GM19240 (cell line): Measurements from ENCODE around the gene TNS3.

ENCODE experiments used
- DNase-seq: peaks from one replicate; pipeline ENCODE4 v3.0.0; 2011; ENCODE audit warnings: low spot score; ENCODE audit not compliant: insufficient read length

The TNS3 gene

GRCh38 chr7:47430422-47430821 is 151.5 kb downstream of the TNS3 start:
- no peak for DNase-seq

GRCh38 chr7:47428768-47429472 is 153.0 kb downstream of the TNS3 start:
- no peak for DNase-seq

- no peak for DNase-seq
Observed at GRCh38 chr7:47428052-47428767, 153.7 kb downstream of the TNS3 start.

- no peak for DNase-seq
Observed at GRCh38 chr7:47427051-47427643, 154.8 kb downstream of the TNS3 start.

- DNase-seq = no peak
Observed at GRCh38 chr7:47424523-47424922, 157.4 kb downstream of the TNS3 start.

- no peak for DNase-seq
Observed at GRCh38 chr7:47423196-47423595, 158.7 kb downstream of the TNS3 start.

- DNase-seq = no peak
Observed at GRCh38 chr7:47422611-47423010, 159.3 kb downstream of the TNS3 start.

GRCh38 chr7:47421456-47421855 is 160.5 kb downstream of the TNS3 start:
- DNase-seq = no peak

- no peak for DNase-seq
Observed at GRCh38 chr7:47420122-47420780, 161.7 kb downstream of the TNS3 start.

- DNase-seq = no peak
Observed at GRCh38 chr7:47419471-47419870, 162.4 kb downstream of the TNS3 start.

- DNase-seq = no peak
Observed at GRCh38 chr7:47418601-47419309, 163.2 kb downstream of the TNS3 start.

- DNase-seq = no peak
Observed at GRCh38 chr7:47416492-47417480, 165.1 kb downstream of the TNS3 start.

- no peak for DNase-seq
Observed at GRCh38 chr7:47415318-47416212, 166.3 kb downstream of the TNS3 start.

- DNase-seq = no peak
Observed at GRCh38 chr7:47414342-47415317, 167.3 kb downstream of the TNS3 start.

GRCh38 chr7:47413526-47414341 is 168.2 kb downstream of the TNS3 start:
- no peak for DNase-seq

- DNase-seq = no peak
Observed at GRCh38 chr7:47411901-47412300, 170.0 kb downstream of the TNS3 start.

GRCh38 chr7:47411281-47411869 is 170.5 kb downstream of the TNS3 start:
- no peak for DNase-seq
